Gastrocnemius medialis (tissue), 4 donors: ENCODE data around the gene BSN. TPM values are rescaled to one million over a fixed set of nuclear protein-coding genes. Genes with fewer than 3 reads are reported as not detected.

ENCODE experiments used
- ATAC-seq, 2 donors: fragments of 150-250 bp; one replicate each; pipeline ENCODE4 v1.9.1; 2016
- DNase-seq, 2 donors: peaks; one replicate each; pipeline ENCODE4 v3.0.0-alpha.2; 2019
- H3K27ac ChIP-seq, 4 donors: fragments of 200-600 bp; sonication (generic); 1 replicate in 1 of 4; 2 replicates in 3 of 4; pipeline ENCODE4 v1.5.1; 2016 to 2018; ENCODE audit warnings: mild to moderate bottlenecking in 2 of 4, moderate library complexity in 1 of 4
- H3K27me3 ChIP-seq, 3 donors: fragments of 200-600 bp; sonication (generic) in 2 of 3; 1 replicate in 1 of 3; 2 replicates in 2 of 3; pipeline versions ENCODE4 v1.5.1 to v1.6.0; 2016 to 2019; ENCODE audit warnings: mild to moderate bottlenecking in 1 of 3, moderate library complexity in 1 of 3
- H3K36me3 ChIP-seq, 2 donors: fragments of 200-600 bp; sonication (generic) in 1 of 2; one replicate each; pipeline ENCODE4 v1.5.1; 2017 to 2018
- H3K4me1 ChIP-seq, 2 donors: fragments of 200-600 bp; sonication (generic) in 1 of 2; one replicate each; pipeline ENCODE4 v1.5.1; 2016 to 2017; ENCODE audit warnings: mild to moderate bottlenecking in 2 of 2
- H3K4me3 ChIP-seq, 4 donors: fragments of 200-600 bp; sonication (generic) in 3 of 4; 1 replicate in 1 of 4; 2 replicates in 3 of 4; pipeline ENCODE4 v1.5.1; 2016 to 2019; ENCODE audit warnings: mild to moderate bottlenecking in 2 of 4
- H3K9me3 ChIP-seq, 3 donors: fragments of 200-600 bp; sonication (generic) in 2 of 3; 1 replicate in 1 of 3; 2 replicates in 2 of 3; pipeline ENCODE4 v1.5.1; 2016 to 2019
- POLR2A ChIP-seq, 2 donors: fragments of 450-650 bp; IDR thresholded peaks; one replicate each; pipeline ENCODE4 v1.6.1; 2017; ENCODE audit warnings: antibody characterized with exemption in 2 of 2, mild to moderate bottlenecking in 2 of 2, moderate library complexity in 2 of 2
- in situ Hi-C, 4 donors: fragments of 200-750 bp; cut with MboI; loops; one replicate each; pipeline versions ENCODE4 v1.15.0 to v1.8.0; 2017; ENCODE audit warnings: low sequenced_read_pairs in 4 of 4
- intact Hi-C: fragments of 100-400 bp; cut with DNase I; formaldehyde crosslinking; loops from one replicate; pipeline ENCODE4 v1.15.1; 2023; ENCODE audit warnings: low total_unique reads
- total RNA-seq, 4 donors: library from RNA; depleted of rRNA; stranded (reverse); fragments of >200 nt; gene quantifications; one replicate each; pipeline versions ENCODE4 v1.1.0 to v1.2.3, GENCODE V29; 2016
- TF ChIP-seq, protein P1 (sequence below), 5 experiments: fragments of 450-650 bp in 3 of 5; fragments of 200-600 bp in 2 of 5; sonication (generic) in 2 of 5; IDR thresholded peaks in 4 of 5; conservative IDR thresholded peaks in 1 of 5; 1 replicate in 4 of 5; 2 replicates in 1 of 5; pipeline ENCODE4 v1.5.1; 2016 to 2019; ENCODE audit warnings: antibody characterized with exemption in 5 of 5, mild to moderate bottlenecking in 3 of 5, moderate library complexity in 3 of 5

Gene BSN
- total RNA-seq, 4 donors from 2014 or later: 0.10 to 0.24 (median 0.21) TPM

DNA sequence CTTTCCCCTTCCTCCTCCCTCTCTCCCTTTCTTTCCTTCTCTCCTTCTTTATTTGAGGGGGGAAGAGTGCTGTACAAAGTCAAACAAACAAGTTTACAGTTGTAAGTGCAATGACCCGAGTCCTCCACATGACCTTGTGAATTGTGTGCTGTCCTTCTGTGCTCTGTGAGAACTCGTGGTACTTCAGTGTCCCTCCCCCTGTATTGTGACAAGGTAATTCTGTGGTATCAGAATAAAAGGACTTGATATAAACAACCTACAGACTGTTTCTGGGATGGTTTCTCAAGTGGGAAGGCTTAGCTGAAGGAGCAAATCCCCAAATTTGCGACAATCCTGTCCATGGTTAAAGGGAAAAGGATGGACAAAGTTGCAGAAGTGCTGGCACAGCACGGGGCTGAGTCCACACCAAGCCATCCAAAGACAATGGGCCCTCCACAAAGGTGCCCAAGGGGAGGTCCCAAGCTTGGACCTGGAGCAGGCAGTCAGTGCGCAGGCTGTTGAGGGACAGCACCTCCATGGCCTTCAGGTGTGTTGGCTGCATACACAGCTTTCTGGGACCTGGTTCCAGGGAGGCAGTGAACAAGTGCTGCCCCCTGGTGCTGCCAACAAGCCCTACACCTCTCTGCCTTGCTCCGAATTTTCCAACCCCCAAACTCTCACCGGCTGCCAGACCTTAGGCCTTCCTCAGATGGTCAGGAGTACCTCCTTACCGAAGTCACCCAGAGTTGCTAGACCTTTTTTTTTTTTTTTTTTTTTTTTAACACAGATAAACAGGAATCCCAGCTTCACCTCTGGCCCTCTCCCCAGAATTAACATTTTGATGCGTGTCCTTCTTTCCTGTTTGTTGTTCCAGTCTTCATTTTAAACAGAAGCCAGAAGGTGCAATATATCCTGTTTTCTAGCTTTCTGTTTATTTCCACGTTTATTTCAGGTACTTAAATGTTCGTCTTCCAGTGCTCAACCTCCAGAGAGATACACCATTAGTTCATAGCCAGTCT is 117.3 kb downstream of the BSN start:
- in situ Hi-C loops: loop anchor here (5.0 to 10.0 kb wide), 2 partner anchors 134 to 137 kb away; no protein-coding TSS in a partner anchor
- TF ChIP-seq POLR2A (IDR thresholded peaks at IDR 0.05): no peak
- TF ChIP-seq, protein P1, sequence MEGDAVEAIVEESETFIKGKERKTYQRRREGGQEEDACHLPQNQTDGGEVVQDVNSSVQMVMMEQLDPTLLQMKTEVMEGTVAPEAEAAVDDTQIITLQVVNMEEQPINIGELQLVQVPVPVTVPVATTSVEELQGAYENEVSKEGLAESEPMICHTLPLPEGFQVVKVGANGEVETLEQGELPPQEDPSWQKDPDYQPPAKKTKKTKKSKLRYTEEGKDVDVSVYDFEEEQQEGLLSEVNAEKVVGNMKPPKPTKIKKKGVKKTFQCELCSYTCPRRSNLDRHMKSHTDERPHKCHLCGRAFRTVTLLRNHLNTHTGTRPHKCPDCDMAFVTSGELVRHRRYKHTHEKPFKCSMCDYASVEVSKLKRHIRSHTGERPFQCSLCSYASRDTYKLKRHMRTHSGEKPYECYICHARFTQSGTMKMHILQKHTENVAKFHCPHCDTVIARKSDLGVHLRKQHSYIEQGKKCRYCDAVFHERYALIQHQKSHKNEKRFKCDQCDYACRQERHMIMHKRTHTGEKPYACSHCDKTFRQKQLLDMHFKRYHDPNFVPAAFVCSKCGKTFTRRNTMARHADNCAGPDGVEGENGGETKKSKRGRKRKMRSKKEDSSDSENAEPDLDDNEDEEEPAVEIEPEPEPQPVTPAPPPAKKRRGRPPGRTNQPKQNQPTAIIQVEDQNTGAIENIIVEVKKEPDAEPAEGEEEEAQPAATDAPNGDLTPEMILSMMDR (IDR thresholded peaks at IDR 0.05 in 4 of 5, conservative IDR thresholded peaks at IDR 0.05 in 1 of 5): peak; percentile 75 to 88 (median 86)
- peaks cover 0 to 11% of the 10 kb centered on the region in 2 donors for H3K36me3 ChIP-seq
- intact Hi-C loops: loop anchor here (1.0 to 5.0 kb wide), 4 partner anchors 199 to 649 kb away; partner anchors contain the start of genes DAG1, NDUFAF3 and QRICH1
- no peak overlapping the region for H3K4me3 ChIP-seq
- peak overlapping the region in 2 of 4 donors; percentile 7 to 41 for H3K27ac ChIP-seq
- H3K9me3 ChIP-seq: no peaks in the 10 kb centered on the region
- peaks cover 16 to 17% of the 10 kb centered on the region in 2 donors for H3K4me1 ChIP-seq
- ATAC-seq: peak; percentile 31 to 37
- peaks cover 0 to 3% (median 0%) of the 10 kb centered on the region in 3 donors for H3K27me3 ChIP-seq
- peak; percentile 35 to 73 for DNase-seq

DNA sequence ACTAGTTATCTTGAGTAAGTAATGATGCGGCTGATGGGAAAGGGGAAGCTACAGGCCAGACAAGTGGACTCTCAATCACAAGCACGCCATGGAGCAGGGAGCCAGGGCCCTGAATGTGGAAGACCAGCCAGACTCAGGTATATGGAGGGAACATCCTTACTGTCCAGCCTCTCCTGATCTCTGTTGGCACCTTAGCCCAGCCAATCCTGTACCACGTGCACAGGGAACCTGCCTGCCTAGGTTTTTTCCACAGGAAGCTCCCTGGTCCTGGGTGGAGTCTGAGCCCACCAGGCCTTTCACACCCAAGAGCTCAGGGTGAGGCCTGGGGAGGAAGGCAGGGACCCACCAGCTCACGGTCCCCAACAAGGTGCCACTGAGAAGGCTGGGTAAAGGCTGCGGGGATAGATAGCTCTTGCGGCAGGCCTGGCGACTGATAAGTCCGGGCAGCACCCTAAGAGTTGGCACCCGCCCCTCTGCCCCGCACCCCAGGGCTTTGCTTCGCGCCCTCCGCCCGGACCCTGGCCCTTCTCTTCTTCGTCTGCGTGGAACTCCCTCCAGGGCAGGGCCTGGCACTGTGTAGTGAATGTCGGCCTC is 118.9 kb downstream of the BSN start:
- in situ Hi-C loops (loop anchor here (5.0 to 10.0 kb wide), 2 partner anchors 136 to 138 kb away; no protein-coding TSS in a partner anchor), intact Hi-C loops (loop anchor here (1.0 to 5.0 kb wide), 5 partner anchors 51 to 651 kb away; partner anchors contain the start of genes DAG1, NDUFAF3 and QRICH1)
- Histone ChIP-seq H3K4me3 (peak overlapping the region; percentile 80 to 98 (median 92)), H3K27me3 (peaks cover 0 to 3% (median 0%) of the 10 kb centered on the region in 3 donors), H3K27ac (peak overlapping the region; percentile 91 to 96 (median 94)), H3K36me3 (peaks cover 0 to 27% of the 10 kb centered on the region in 2 donors), H3K9me3 (no peaks in the 10 kb centered on the region), H3K4me1 (peaks cover 16 to 17% of the 10 kb centered on the region in 2 donors)
- ATAC-seq (peak; percentile 1 to 4), DNase-seq (no peak)
- TF ChIP-seq, protein P1 (IDR thresholded peaks at IDR 0.05 in 4 of 5, conservative IDR thresholded peaks at IDR 0.05 in 1 of 5): no peak

DNA sequence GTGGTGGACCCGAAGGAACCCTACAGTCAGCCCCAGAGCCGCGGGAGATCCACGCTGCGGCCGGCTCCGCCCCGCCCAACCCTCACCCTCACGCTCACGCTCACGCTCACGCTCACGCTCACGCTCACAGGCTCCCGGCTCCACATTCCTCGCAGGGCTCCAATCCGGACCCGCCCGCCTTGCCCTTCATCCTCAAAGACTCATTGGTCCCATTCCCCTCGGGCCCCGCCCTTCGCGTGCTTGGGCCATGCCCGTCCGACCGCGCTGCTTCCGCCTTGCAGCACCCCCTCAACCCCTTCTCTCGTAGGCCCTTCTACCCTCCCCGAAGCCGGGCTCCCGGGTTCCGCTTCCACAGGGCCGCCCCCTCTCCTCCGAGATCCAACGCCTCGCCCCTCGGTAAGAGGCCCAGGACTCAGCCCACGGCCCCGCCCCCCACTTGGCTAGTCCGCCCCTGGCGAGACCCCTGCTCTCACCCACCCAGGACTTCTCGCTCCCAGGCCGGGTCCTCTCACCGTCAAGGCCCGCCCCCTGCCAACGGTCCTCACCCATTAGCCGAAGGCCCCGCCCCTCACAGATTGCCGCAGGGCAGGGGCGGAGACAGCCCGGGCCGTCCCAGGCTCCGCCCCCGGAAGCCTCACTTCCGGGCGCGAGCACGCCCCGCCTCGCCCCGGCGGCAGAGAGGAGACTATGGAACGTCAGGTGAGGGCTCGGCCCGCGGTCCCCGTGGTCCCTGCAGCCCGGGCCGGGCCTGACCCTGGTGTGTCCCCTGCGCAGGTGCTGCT is 119.6 kb downstream of the BSN start, which contains the start of gene APEH:
Gene APEH (plus strand): TSS at position 637 of the 782 bp plus-strand sequence. CDS start 51 bp downstream, at position 688.
- Histone ChIP-seq H3K4me3 (peak within 1 kb of the TSS; percentile 80 to 98 (median 92)), H3K4me1 (peaks cover 16 to 17% of the 10 kb centered on the region in 2 donors), H3K27ac (peak within 1 kb of the TSS; percentile 91 to 96 (median 94)), H3K9me3 (no peaks in the 10 kb centered on the region), H3K36me3 (peaks cover 0 to 34% of the 10 kb centered on the region in 2 donors), H3K27me3 (no peaks in the 10 kb centered on the region)
- DNase-seq (peak; percentile 93 to 98), ATAC-seq (peak; percentile 86 to 88)
- intact Hi-C loops (loop anchor here (1.0 to 5.0 kb wide), 6 partner anchors 15 to 652 kb away; partner anchors contain the start of genes DAG1, MST1, NDUFAF3 and QRICH1), in situ Hi-C loops (loop anchor here (5.0 to 10.0 kb wide), 2 partner anchors 137 to 139 kb away; no protein-coding TSS in a partner anchor)
- TF ChIP-seq, protein P1 (IDR thresholded peaks at IDR 0.05 in 4 of 5, conservative IDR thresholded peaks at IDR 0.05 in 1 of 5): peak in 1 of 5 experiments; percentile 10
- TF ChIP-seq POLR2A (IDR thresholded peaks at IDR 0.05): peak; percentile 75 to 82
